MM.1S (cell line): ENCODE data around the gene CTSZ.

Experiments
- DNase-seq: peaks from one replicate; pipeline ENCODE4 v3.0.0-alpha.2; 2015
- H2AFZ ChIP-seq: fragments of 300-600 bp; sonication (generic); 2 replicates; pipeline ENCODE4 v1.6.0; 2016; ENCODE audit warnings: antibody characterized with exemption, low read length
- H3F3A ChIP-seq: fragments of 300-600 bp; sonication (generic); 2 replicates; pipeline ENCODE4 v1.6.1; 2016; ENCODE audit warnings: mild to moderate bottlenecking, antibody characterized with exemption, low read length, moderate library complexity, mixed read lengths; ENCODE audit not compliant: insufficient read depth
- H3K27ac ChIP-seq: fragments of 300-600 bp; sonication (generic); 2 replicates; pipeline ENCODE4 v1.5.1; 2016; ENCODE audit warnings: mild to moderate bottlenecking, low read length
- H3K27me3 ChIP-seq: fragments of 300-600 bp; sonication (generic); replicated peaks from 2 replicates; pipeline ENCODE4 v1.6.0; 2016; ENCODE audit warnings: low read length; ENCODE audit not compliant: insufficient read depth
- H3K36me3 ChIP-seq: fragments of 300-600 bp; sonication (generic); replicated peaks from 2 replicates; pipeline ENCODE4 v1.6.1; 2016; ENCODE audit warnings: mild to moderate bottlenecking, low read length, mixed read lengths; ENCODE audit not compliant: insufficient read depth
- H3K4me1 ChIP-seq: fragments of 300-600 bp; sonication (generic); 2 replicates; pipeline ENCODE4 v1.6.1; 2016; ENCODE audit warnings: low read length, mixed read lengths
- H3K4me2 ChIP-seq: fragments of 300-600 bp; sonication (generic); 2 replicates; pipeline ENCODE4 v1.6.0; 2016; ENCODE audit warnings: low read depth, low read length
- H3K4me3 ChIP-seq: fragments of 300-600 bp; sonication (generic); 2 replicates; pipeline ENCODE4 v1.5.1; 2016; ENCODE audit warnings: low read length, mixed read lengths
- H3K79me2 ChIP-seq: fragments of 300-600 bp; sonication (generic); 2 replicates; pipeline ENCODE4 v1.6.1; 2016; ENCODE audit warnings: mixed run types, low read length, mixed read lengths
- H3K9ac ChIP-seq: fragments of 300-600 bp; sonication (generic); 2 replicates; pipeline ENCODE4 v1.6.1; 2016; ENCODE audit warnings: low read length, mixed read lengths
- H3K9me2 ChIP-seq: fragments of 300-600 bp; sonication (generic); replicated peaks from 2 replicates; pipeline ENCODE4 v1.6.1; 2016; ENCODE audit warnings: mild to moderate bottlenecking, low read length, mixed read lengths; ENCODE audit not compliant: insufficient read depth
- H3K9me3 ChIP-seq: fragments of 300-600 bp; sonication (generic); replicated peaks from 2 replicates; pipeline ENCODE4 v1.6.1; 2016; ENCODE audit warnings: mild to moderate bottlenecking, low read length, mixed read lengths; ENCODE audit not compliant: insufficient read depth
- H4K20me1 ChIP-seq: fragments of 300-600 bp; sonication (generic); 2 replicates; pipeline ENCODE4 v1.6.1; 2016; ENCODE audit warnings: mild to moderate bottlenecking, low read length, moderate library complexity, mixed read lengths; ENCODE audit not compliant: insufficient read depth
- EZH2 ChIP-seq: fragments of 300-600 bp; sonication (generic); optimal IDR thresholded peaks from 2 replicates; pipeline ENCODE3; 2017; ENCODE audit warnings: low read depth, mild to moderate bottlenecking, antibody characterized with exemption, low read length, mixed read lengths
- EZH2phosphoT487 ChIP-seq: fragments of 300-600 bp; sonication (generic); IDR thresholded peaks from 2 replicates; pipeline ENCODE4 v1.6.1; 2018; ENCODE audit warnings: antibody characterized with exemption, low read length
- TF ChIP-seq, protein P1 (sequence below): fragments of 300-600 bp; sonication (generic); IDR thresholded peaks from 2 replicates; pipeline ENCODE4 v1.5.1; 2016; ENCODE audit warnings: antibody characterized with exemption, low read length, mixed read lengths

The CTSZ gene

DNA sequence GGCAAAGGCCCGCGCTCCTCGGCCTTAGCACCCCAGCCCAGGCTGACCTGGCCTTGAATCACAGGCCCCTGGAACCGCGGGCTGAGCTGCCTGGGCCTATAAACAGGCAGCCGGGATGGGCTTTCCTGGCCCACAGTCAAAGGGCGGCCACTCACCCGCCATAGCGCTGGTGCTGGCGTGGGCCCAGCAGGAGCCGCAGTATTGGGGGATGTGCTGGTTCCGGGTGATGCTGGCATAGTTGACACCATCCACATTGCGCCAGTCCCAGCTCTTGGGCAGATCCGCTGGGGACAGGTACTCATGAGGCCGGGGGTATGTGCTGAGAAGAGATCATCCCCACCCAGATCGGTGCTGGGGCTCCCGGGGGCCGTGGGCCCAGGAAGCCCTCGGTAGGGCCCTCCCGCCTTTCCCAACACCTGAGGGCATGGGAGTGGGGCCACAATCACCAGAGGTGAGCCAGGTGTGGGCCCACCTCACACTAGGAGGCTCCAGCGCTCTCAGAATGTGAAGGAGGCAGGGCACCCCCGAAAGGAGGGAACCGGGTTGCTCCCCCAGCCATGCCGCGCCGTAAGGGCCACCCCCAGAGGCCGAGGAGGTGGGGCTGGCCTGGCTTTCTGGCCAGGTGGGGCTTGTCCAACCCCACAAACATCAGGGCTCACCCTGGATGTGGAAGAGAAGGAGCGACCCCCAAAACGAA, 739 bp downstream of the CTSZ start:
- Histone ChIP-seq H3F3A (peaks cover 23% of the 10 kb centered on the region), H3K9me2 (no peaks in the 10 kb centered on the region), H3K4me2 (peak overlapping the region; percentile 96), H3K27me3 (no peaks in the 10 kb centered on the region), H4K20me1 (no peaks in the 10 kb centered on the region), H3K36me3 (no peaks in the 10 kb centered on the region), H2AFZ (peak overlapping the region; percentile 57), H3K4me1 (peaks cover 33% of the 10 kb centered on the region), H3K4me3 (peak overlapping the region; percentile 67), H3K79me2 (no peaks in the 10 kb centered on the region), H3K9me3 (no peaks in the 10 kb centered on the region), H3K27ac (no peak overlapping the region), H3K9ac (peak overlapping the region; percentile 56)
- no peak for DNase-seq
- TF ChIP-seq, protein P1, sequence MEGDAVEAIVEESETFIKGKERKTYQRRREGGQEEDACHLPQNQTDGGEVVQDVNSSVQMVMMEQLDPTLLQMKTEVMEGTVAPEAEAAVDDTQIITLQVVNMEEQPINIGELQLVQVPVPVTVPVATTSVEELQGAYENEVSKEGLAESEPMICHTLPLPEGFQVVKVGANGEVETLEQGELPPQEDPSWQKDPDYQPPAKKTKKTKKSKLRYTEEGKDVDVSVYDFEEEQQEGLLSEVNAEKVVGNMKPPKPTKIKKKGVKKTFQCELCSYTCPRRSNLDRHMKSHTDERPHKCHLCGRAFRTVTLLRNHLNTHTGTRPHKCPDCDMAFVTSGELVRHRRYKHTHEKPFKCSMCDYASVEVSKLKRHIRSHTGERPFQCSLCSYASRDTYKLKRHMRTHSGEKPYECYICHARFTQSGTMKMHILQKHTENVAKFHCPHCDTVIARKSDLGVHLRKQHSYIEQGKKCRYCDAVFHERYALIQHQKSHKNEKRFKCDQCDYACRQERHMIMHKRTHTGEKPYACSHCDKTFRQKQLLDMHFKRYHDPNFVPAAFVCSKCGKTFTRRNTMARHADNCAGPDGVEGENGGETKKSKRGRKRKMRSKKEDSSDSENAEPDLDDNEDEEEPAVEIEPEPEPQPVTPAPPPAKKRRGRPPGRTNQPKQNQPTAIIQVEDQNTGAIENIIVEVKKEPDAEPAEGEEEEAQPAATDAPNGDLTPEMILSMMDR = no peak
- TF ChIP-seq EZH2 = no peak
- TF ChIP-seq EZH2phosphoT487 = no peak

DNA sequence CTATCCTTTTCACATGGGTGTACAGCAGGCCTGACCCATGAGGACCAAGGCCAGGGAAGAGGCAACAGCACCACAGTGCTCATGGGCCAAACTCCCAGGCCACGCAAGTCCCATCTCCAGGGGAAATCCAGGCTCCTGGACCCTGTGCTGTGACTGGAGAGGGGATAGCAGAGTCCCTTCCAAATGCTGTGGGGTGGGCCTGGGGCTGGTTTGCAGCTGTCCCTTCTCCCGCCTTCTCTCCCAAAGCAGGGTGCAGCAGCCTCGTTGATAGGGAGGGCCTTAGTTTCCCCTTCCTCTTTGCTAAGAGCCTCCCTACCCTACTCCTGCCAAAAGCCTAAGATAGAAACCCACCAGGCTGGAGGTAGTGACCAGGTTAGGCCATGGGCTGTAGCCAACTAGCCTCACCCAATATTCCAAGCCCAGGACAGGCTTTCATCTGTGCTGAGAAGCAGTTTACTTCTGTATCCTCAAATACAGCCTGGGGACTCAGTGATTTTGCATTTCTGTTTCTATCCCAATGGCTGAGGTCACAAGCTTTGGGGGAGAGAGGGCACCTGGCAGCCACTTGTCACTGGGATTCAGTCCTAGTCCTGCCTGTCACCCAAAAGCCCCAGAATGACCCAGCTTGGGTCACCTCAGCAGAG, 1.4 kb downstream of the CTSZ start:
- H3K4me2 ChIP-seq = peak overlapping the region; percentile 96
- H3K4me3 ChIP-seq = peak overlapping the region; percentile 67; the same call in 1 of the 2 replicates
- H3K9me2 ChIP-seq = no peaks in the 10 kb centered on the region
- peaks cover 33% of the 10 kb centered on the region for H3K4me1 ChIP-seq
- no peak overlapping the region for H3K9ac ChIP-seq
- DNase-seq = no peak
- H2AFZ ChIP-seq = no peak overlapping the region
- peaks cover 23% of the 10 kb centered on the region for H3F3A ChIP-seq
- peak overlapping the region; percentile 58; the same call in 1 of the 2 replicates for H3K27ac ChIP-seq
- no peaks in the 10 kb centered on the region for H3K79me2 ChIP-seq
- H3K27me3 ChIP-seq = no peaks in the 10 kb centered on the region
- H3K9me3 ChIP-seq = no peaks in the 10 kb centered on the region
- H4K20me1 ChIP-seq = no peaks in the 10 kb centered on the region
- TF ChIP-seq EZH2phosphoT487 (no peak), EZH2 (no peak)
- TF ChIP-seq, protein P1 = no peak
- no peaks in the 10 kb centered on the region for H3K36me3 ChIP-seq

DNA sequence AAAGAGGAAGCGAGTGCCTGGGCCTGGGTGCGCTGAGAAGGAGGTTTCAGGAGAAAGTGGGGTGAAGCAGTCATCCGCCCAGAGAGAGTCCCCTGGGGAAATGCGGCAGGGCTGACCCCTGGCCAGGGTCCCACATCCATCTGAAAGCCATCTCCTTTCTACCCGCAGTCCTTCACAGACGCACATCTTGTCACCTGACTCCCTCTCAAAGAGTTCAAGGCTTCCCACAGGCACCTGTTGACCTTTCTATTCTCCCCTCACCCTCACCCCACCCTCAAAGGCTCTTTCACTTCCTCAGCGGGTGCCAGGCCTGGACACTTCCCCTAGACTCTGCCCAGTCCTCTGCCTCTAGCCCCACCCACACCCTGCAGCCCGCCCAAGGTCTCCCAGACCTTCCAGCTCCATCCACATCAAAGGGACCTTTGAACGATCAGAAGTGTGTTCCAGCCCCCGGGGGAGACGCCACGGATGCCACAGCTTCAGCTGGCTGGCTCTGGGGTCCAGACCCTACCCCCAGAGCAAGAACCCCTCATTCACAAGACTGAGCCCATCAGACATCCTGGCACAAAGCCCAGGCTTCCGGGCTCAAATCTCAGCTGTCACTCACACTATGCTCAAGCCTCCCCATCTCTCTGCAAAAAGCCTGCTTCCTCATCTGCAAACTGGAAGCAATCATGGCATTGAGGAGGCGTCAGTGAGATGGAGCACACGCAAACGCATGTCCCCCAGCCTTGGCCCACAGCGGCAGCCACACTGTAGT, 2.1 kb downstream of the CTSZ start:
- peak overlapping the region; percentile 58 for H3K27ac ChIP-seq
- peak; percentile 84 for DNase-seq
- peak overlapping the region; percentile 19; the same call in 1 of the 2 replicates for H3K4me3 ChIP-seq
- TF ChIP-seq, protein P1 = no peak
- TF ChIP-seq EZH2 (no peak), EZH2phosphoT487 (no peak)
- 0 out of 2 replicates have a peak overlapping the region, but pooled peaks have one; percentile 15 for H2AFZ ChIP-seq
- H3F3A ChIP-seq = peaks cover 23% of the 10 kb centered on the region
- peak overlapping the region; percentile 5; the same call in 1 of the 2 replicates for H3K9ac ChIP-seq
- H3K9me3 ChIP-seq = no peaks in the 10 kb centered on the region
- H3K36me3 ChIP-seq = no peaks in the 10 kb centered on the region
- peaks cover 33% of the 10 kb centered on the region for H3K4me1 ChIP-seq
- no peaks in the 10 kb centered on the region for H3K79me2 ChIP-seq
- H3K27me3 ChIP-seq = no peaks in the 10 kb centered on the region
- no peaks in the 10 kb centered on the region for H3K9me2 ChIP-seq
- no peaks in the 10 kb centered on the region for H4K20me1 ChIP-seq
- H3K4me2 ChIP-seq = peak overlapping the region; percentile 96
